Suprapubic skin (tissue), 3 donors: Measurements from ENCODE around the gene IFI16.

Experiments
- POLR2A ChIP-seq, 2 donors: fragments of 450-650 bp; IDR thresholded peaks; one replicate each; pipeline ENCODE4 v1.6.1; 2017; ENCODE audit warnings: antibody characterized with exemption in 2 of 2, mild to moderate bottlenecking in 2 of 2, moderate library complexity in 2 of 2
- TF ChIP-seq, protein P1 (sequence below), 2 donors: fragments of 200-600 bp in 1 of 2; fragments of 450-650 bp in 1 of 2; sonication (generic) in 1 of 2; IDR thresholded peaks; one replicate each; pipeline ENCODE4 v1.5.1; 2016 to 2019; ENCODE audit warnings: antibody characterized with exemption in 2 of 2, mild to moderate bottlenecking in 1 of 2, moderate library complexity in 1 of 2

DNA sequence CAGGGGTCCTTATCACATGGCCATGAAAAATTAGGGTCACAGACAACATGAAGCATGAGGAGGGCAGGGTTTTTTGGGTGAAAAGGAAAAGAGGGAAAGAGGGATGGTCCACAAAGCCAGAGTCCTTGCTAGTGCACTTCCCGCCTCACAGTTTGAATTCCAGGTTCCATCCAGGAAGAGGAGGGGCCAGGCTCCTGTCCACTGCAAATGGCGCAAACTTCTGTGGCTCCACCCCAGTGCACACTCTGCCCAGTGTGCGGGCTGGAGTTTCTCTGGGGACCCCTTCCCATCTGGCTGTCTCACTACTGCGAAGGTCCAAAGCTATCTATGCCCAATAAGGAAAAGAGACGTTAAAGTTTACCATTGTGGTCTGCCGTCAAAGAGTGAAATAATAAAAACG, 49.0 kb downstream of the IFI16 start:
- TF ChIP-seq, protein P1, sequence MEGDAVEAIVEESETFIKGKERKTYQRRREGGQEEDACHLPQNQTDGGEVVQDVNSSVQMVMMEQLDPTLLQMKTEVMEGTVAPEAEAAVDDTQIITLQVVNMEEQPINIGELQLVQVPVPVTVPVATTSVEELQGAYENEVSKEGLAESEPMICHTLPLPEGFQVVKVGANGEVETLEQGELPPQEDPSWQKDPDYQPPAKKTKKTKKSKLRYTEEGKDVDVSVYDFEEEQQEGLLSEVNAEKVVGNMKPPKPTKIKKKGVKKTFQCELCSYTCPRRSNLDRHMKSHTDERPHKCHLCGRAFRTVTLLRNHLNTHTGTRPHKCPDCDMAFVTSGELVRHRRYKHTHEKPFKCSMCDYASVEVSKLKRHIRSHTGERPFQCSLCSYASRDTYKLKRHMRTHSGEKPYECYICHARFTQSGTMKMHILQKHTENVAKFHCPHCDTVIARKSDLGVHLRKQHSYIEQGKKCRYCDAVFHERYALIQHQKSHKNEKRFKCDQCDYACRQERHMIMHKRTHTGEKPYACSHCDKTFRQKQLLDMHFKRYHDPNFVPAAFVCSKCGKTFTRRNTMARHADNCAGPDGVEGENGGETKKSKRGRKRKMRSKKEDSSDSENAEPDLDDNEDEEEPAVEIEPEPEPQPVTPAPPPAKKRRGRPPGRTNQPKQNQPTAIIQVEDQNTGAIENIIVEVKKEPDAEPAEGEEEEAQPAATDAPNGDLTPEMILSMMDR (IDR thresholded peaks at IDR 0.05): no peak
- no peak for TF ChIP-seq POLR2A (IDR thresholded peaks at IDR 0.05)
